ENCODE measurements around the gene BMPR1B.

BMPR1B gene

GRCh38 chr4:94939791-94940519 lies 182.2 kb downstream of the BMPR1B start:
- DNase-seq (no peak), ATAC-seq (replicated peaks) (no peak)
- Mint-ChIP-seq H3K27me3 (no peaks in the 10 kb centered on the region), H3K4me3 (no peak overlapping the region), H3K36me3 (ENCODE audit: insufficient read depth) (no peaks in the 10 kb centered on the region), H3K9me3 (peaks cover 0 to 9% of the 10 kb centered on the region in 2 donors), H3K27ac (no peak overlapping the region), H3K4me1 (ENCODE audit: low read depth in 2 of 2) (no peaks in the 10 kb centered on the region)

DNA sequence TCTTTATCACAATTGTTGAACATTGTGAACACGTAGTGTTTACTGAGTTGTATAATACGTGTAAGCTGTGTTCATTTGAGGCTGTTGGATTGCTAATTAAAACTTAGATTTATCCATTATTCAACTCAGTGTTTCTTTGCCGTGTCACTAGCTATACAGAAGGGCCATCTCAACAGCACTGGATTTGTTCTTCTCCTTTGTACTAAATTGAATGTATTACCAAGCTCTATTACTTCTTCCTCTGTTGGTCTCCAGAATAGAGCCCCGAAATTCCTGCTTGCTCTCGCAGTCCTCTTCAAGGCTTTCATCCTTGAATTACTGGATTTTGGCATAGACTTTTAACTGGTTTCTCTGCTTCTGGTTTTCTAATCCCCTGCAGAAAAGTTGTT lies 182.8 kb downstream of the BMPR1B start:
- no peak for DNase-seq
- Mint-ChIP-seq H3K36me3 (ENCODE audit: insufficient read depth) (no peaks in the 10 kb centered on the region), H3K4me3 (no peak overlapping the region), H3K4me1 (ENCODE audit: low read depth in 2 of 2) (no peaks in the 10 kb centered on the region), H3K27ac (no peak overlapping the region), H3K27me3 (no peaks in the 10 kb centered on the region), H3K9me3 (peaks cover 0 to 9% of the 10 kb centered on the region in 2 donors)
- ATAC-seq (replicated peaks), result no peak

GRCh38 chr4:94941706-94942105 lies 184.0 kb downstream of the BMPR1B start:
- H3K27ac Mint-ChIP-seq, result no peak overlapping the region
- no peaks in the 10 kb centered on the region for H3K4me1 Mint-ChIP-seq (ENCODE audit: low read depth in 2 of 2)
- no peaks in the 10 kb centered on the region for H3K27me3 Mint-ChIP-seq
- H3K9me3 Mint-ChIP-seq, result peaks cover 0 to 9% of the 10 kb centered on the region in 2 donors
- no peak overlapping the region for H3K4me3 Mint-ChIP-seq
- ATAC-seq (replicated peaks), result no peak
- H3K36me3 Mint-ChIP-seq (ENCODE audit: insufficient read depth), result no peaks in the 10 kb centered on the region
- DNase-seq, result no peak

DNA sequence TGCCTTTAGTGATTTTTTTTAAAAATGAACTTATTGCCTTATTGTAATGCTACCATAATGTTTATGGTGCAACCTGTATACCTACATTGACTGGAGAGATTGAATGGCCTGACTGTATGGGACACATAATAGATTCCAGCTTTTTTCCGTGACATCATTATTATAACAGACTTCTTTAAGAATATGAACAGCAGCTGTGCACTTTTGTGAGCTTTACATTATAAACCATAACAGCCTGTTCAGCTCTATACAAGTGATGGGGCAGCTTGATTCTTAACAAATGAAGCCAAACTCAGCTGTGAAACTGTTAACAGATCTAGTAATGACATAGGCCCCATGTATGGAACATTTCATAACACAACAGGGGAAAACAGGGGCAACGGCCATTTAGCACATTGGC lies 187.0 kb downstream of the BMPR1B start:
- Mint-ChIP-seq H3K4me3 (no peak overlapping the region), H3K4me1 (ENCODE audit: low read depth in 2 of 2) (no peaks in the 10 kb centered on the region), H3K27me3 (no peaks in the 10 kb centered on the region), H3K9me3 (no peaks in the 10 kb centered on the region), H3K27ac (no peak overlapping the region), H3K36me3 (ENCODE audit: insufficient read depth) (no peaks in the 10 kb centered on the region)
- no peak for ATAC-seq (replicated peaks)
- no peak for DNase-seq

- H3K27me3 Mint-ChIP-seq, result no peaks in the 10 kb centered on the region
- no peak overlapping the region for H3K27ac Mint-ChIP-seq
- no peak overlapping the region for H3K4me3 Mint-ChIP-seq
- no peaks in the 10 kb centered on the region for H3K4me1 Mint-ChIP-seq (ENCODE audit: low read depth in 2 of 2)
- no peak for DNase-seq
- peaks cover 6 to 7% of the 10 kb centered on the region in 2 donors for H3K9me3 Mint-ChIP-seq
- no peak for ATAC-seq (replicated peaks)
- H3K36me3 Mint-ChIP-seq (ENCODE audit: insufficient read depth), result no peaks in the 10 kb centered on the region
Observed at GRCh38 chr4:94947681-94948108, 189.9 kb downstream of the BMPR1B start.

DNA sequence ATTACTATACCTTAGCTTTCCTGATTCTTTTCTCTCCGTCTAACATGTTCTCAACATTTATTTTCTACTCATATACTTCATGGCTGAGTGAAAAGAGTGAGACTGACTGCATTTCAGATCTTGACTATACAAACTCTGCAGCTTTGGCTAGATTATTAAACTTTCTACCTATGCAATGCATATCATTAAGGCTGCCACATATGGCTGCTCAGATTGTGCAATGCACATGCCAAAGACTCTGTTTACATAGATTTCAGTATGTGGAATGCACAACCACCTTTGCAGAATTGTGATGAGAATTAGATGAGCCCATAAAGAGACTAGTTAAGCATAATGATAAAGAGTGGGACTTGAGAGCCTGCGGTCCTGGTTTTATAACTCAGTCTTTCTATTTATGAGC lies 196.5 kb downstream of the BMPR1B start:
- H3K27ac Mint-ChIP-seq, result no peak overlapping the region
- H3K4me1 Mint-ChIP-seq (ENCODE audit: low read depth in 2 of 2), result no peaks in the 10 kb centered on the region
- ATAC-seq (replicated peaks) (no peak), DNase-seq (no peak)
- no peak overlapping the region for H3K4me3 Mint-ChIP-seq
- peaks cover 13% of the 10 kb centered on the region in 2 donors for H3K9me3 Mint-ChIP-seq
- no peaks in the 10 kb centered on the region for H3K36me3 Mint-ChIP-seq (ENCODE audit: insufficient read depth)
- no peaks in the 10 kb centered on the region for H3K27me3 Mint-ChIP-seq

- H3K4me1 Mint-ChIP-seq (ENCODE audit: low read depth in 2 of 2), result no peaks in the 10 kb centered on the region
- no peaks in the 10 kb centered on the region for H3K36me3 Mint-ChIP-seq (ENCODE audit: insufficient read depth)
- DNase-seq, result no peak
- no peak for ATAC-seq (replicated peaks)
- H3K9me3 Mint-ChIP-seq, result peaks cover 8 to 11% of the 10 kb centered on the region in 2 donors
- no peaks in the 10 kb centered on the region for H3K27me3 Mint-ChIP-seq
- H3K27ac Mint-ChIP-seq, result no peak overlapping the region
- no peak overlapping the region for H3K4me3 Mint-ChIP-seq
Observed at GRCh38 chr4:94957030-94957429, 199.3 kb downstream of the BMPR1B start.

- no peak for DNase-seq
- peaks cover 3% of the 10 kb centered on the region for H3K36me3 Mint-ChIP-seq (ENCODE audit: insufficient read depth)
- H3K27ac Mint-ChIP-seq, result no peak overlapping the region
- no peak for ATAC-seq (replicated peaks)
- H3K4me1 Mint-ChIP-seq (ENCODE audit: low read depth in 2 of 2), result no peaks in the 10 kb centered on the region
- no peak overlapping the region for H3K4me3 Mint-ChIP-seq
- H3K27me3 Mint-ChIP-seq, result no peaks in the 10 kb centered on the region
- H3K9me3 Mint-ChIP-seq, result peaks cover 6 to 8% of the 10 kb centered on the region in 2 donors
Observed at GRCh38 chr4:94959307-94959706, 201.6 kb downstream of the BMPR1B start.

DNA sequence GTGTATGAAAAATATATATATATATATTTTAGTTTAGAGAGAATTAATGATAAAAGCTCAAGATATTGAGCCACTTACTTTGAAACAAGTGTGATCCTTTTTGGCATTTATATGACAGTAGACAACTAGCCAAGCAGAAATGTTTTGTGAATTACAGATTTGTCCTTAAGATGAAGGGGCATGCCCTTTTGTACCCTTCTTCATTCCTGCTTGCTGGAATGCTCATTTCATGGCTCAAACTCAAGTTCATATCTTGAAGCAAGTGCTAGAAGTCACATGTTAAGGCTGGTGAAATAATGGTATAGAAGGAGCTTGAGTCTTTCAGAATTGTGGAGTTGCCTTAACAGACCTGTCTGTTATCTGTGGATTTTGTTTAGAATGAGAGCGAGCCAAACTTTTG lies 203.0 kb downstream of the BMPR1B start:
- Mint-ChIP-seq H3K4me1 (ENCODE audit: low read depth in 2 of 2) (no peaks in the 10 kb centered on the region), H3K27me3 (no peaks in the 10 kb centered on the region), H3K36me3 (ENCODE audit: insufficient read depth) (peaks cover 3% of the 10 kb centered on the region), H3K4me3 (no peak overlapping the region), H3K27ac (no peak overlapping the region), H3K9me3 (peaks cover 6 to 8% of the 10 kb centered on the region in 2 donors)
- ATAC-seq (replicated peaks), result no peak
- DNase-seq, result no peak

GRCh38 chr4:94961420-94961819 lies 203.7 kb downstream of the BMPR1B start:
- Mint-ChIP-seq H3K27me3 (no peaks in the 10 kb centered on the region), H3K36me3 (ENCODE audit: insufficient read depth) (peaks cover 3% of the 10 kb centered on the region), H3K27ac (no peak overlapping the region), H3K4me1 (ENCODE audit: low read depth in 2 of 2) (no peaks in the 10 kb centered on the region), H3K4me3 (no peak overlapping the region), H3K9me3 (peaks cover 6 to 8% of the 10 kb centered on the region in 2 donors)
- ATAC-seq (replicated peaks), result no peak
- DNase-seq, result no peak

GRCh38 chr4:94962484-94962883 lies 204.7 kb downstream of the BMPR1B start:
- H3K9me3 Mint-ChIP-seq, result peaks cover 6 to 8% of the 10 kb centered on the region in 2 donors
- H3K36me3 Mint-ChIP-seq (ENCODE audit: insufficient read depth), result peaks cover 3% of the 10 kb centered on the region
- ATAC-seq (replicated peaks) (no peak), DNase-seq (no peak)
- no peak overlapping the region for H3K27ac Mint-ChIP-seq
- no peaks in the 10 kb centered on the region for H3K4me1 Mint-ChIP-seq (ENCODE audit: low read depth in 2 of 2)
- H3K4me3 Mint-ChIP-seq, result no peak overlapping the region
- H3K27me3 Mint-ChIP-seq, result no peaks in the 10 kb centered on the region

DNA sequence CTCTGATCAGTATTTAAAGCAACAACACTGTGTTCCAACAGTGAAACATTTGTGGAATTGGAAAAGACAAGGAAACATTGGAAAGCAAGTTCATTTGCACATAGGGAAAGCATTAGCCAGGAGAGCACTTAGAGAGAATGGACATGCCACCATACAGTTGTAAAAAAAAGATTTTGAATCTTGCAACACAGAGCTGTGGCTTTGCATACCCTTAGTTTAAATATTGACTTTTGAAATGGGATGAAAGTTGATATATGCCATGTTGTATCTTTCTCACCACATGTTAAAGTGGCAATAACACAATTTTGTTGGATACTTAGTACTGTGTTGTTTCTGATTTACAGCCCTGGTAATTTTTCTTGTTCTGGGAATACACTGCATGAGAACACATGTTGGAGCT lies 208.1 kb downstream of the BMPR1B start:
- Mint-ChIP-seq H3K9me3 (peaks cover 2 to 8% of the 10 kb centered on the region in 2 donors), H3K36me3 (ENCODE audit: insufficient read depth) (peaks cover 3% of the 10 kb centered on the region), H3K27me3 (no peaks in the 10 kb centered on the region), H3K4me1 (ENCODE audit: low read depth in 2 of 2) (no peaks in the 10 kb centered on the region), H3K27ac (no peak overlapping the region), H3K4me3 (no peak overlapping the region)
- ATAC-seq (replicated peaks) (no peak), DNase-seq (no peak)

GRCh38 chr4:94968493-94968892 lies 210.7 kb downstream of the BMPR1B start:
- no peaks in the 10 kb centered on the region for H3K4me1 Mint-ChIP-seq (ENCODE audit: low read depth in 2 of 2)
- ATAC-seq (replicated peaks) (no peak), DNase-seq (no peak)
- no peaks in the 10 kb centered on the region for H3K27me3 Mint-ChIP-seq
- H3K9me3 Mint-ChIP-seq, result peaks cover 0 to 6% of the 10 kb centered on the region in 2 donors
- H3K4me3 Mint-ChIP-seq, result no peak overlapping the region
- H3K27ac Mint-ChIP-seq, result no peak overlapping the region
- H3K36me3 Mint-ChIP-seq (ENCODE audit: insufficient read depth), result peaks cover 4% of the 10 kb centered on the region

DNA sequence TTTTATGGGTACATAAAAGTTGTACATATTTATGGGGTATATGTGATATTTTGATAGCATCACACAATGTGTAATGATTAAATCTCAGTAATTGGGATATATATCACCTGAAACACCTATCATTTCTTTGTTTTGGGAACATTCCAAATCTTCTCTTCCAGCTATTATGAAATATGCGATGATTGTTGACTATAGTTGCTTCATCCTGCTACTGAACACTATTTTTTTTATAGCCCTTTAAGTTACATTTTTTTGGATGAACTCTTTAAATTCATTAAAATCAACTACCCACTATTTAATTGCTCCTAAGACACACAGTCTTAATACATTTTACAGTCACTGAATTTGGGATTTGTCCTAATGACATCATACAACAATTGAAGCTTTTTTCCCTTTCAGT lies 212.9 kb downstream of the BMPR1B start:
- H3K27me3 Mint-ChIP-seq, result no peaks in the 10 kb centered on the region
- H3K4me1 Mint-ChIP-seq (ENCODE audit: low read depth in 2 of 2), result no peaks in the 10 kb centered on the region
- no peak for ATAC-seq (replicated peaks)
- no peak for DNase-seq
- peaks cover 4% of the 10 kb centered on the region for H3K36me3 Mint-ChIP-seq (ENCODE audit: insufficient read depth)
- H3K27ac Mint-ChIP-seq, result no peak overlapping the region
- peaks cover 0 to 6% of the 10 kb centered on the region in 2 donors for H3K9me3 Mint-ChIP-seq
- H3K4me3 Mint-ChIP-seq, result no peak overlapping the region

All from effector memory CD8-positive, alpha-beta T cell (primary cell).